ENCODE results near the gene IL21.

Gene IL21

GRCh38 chr4:122632396-122633143 is 11.7 kb upstream of the IL21 start:
- Histone ChIP-seq H3K36me3 (ENCODE audit: control insufficient read depth, insufficient read depth, low read length) (no peaks in the 10 kb centered on the region), H3K27ac (ENCODE audit: low read depth, low read length) (no peak overlapping the region), H3K9ac (ENCODE audit: low read depth, low read length) (no peak overlapping the region), H3K27me3 (ENCODE audit: control insufficient read depth, insufficient read depth, low read length) (no peaks in the 10 kb centered on the region), H3K4me3 (ENCODE audit: low read depth, low read length) (no peak overlapping the region), H3K4me1 (ENCODE audit: control insufficient read depth, insufficient read depth, low read length) (peaks cover 6% of the 10 kb centered on the region; the same call in 1 of the 2 replicates), H3K9me3 (ENCODE audit: control insufficient read depth, insufficient read depth, low read length) (no peaks in the 10 kb centered on the region)

- Histone ChIP-seq H3K4me1 (ENCODE audit: control insufficient read depth, insufficient read depth, low read length) (peaks cover 1% of the 10 kb centered on the region; the same call in 1 of the 2 replicates), H3K27me3 (ENCODE audit: control insufficient read depth, insufficient read depth, low read length) (no peaks in the 10 kb centered on the region), H3K27ac (ENCODE audit: low read depth, low read length) (no peak overlapping the region), H3K9me3 (ENCODE audit: control insufficient read depth, insufficient read depth, low read length) (no peaks in the 10 kb centered on the region), H3K36me3 (ENCODE audit: control insufficient read depth, insufficient read depth, low read length) (no peaks in the 10 kb centered on the region), H3K9ac (ENCODE audit: low read depth, low read length) (no peak overlapping the region), H3K4me3 (ENCODE audit: low read depth, low read length) (no peak overlapping the region)
These were observed 4.3 kb upstream of the IL21 start for GRCh38 chr4:122625156-122625555.

DNA sequence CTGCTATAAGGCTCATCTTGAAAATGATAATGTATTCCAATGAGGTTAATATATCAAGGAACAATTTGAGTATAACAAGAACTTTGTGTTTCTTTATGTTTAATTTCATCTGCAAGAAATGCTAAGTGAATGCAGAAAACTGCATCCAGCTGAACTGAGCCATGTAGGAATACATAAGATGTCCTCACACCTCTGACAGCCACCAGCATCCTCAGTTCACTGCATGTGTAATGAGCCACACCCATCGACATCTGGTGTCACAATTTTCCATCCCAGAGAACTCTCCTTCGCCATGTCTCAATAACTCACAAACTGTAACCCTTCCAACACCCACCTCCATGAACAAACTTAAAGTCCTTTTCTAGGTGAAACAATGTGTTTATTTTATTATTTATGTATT is 3.3 kb upstream of the IL21 start:
- Histone ChIP-seq H3K4me1 (ENCODE audit: control insufficient read depth, insufficient read depth, low read length) (peaks cover 11% of the 10 kb centered on the region; the same call in 1 of the 2 replicates), H3K9ac (ENCODE audit: low read depth, low read length) (no peak overlapping the region), H3K9me3 (ENCODE audit: control insufficient read depth, insufficient read depth, low read length) (no peaks in the 10 kb centered on the region), H3K27me3 (ENCODE audit: control insufficient read depth, insufficient read depth, low read length) (no peaks in the 10 kb centered on the region), H3K27ac (ENCODE audit: low read depth, low read length) (no peak overlapping the region), H3K36me3 (ENCODE audit: control insufficient read depth, insufficient read depth, low read length) (no peaks in the 10 kb centered on the region), H3K4me3 (ENCODE audit: low read depth, low read length) (no peak overlapping the region)

GRCh38 chr4:122623637-122624166 is 2.8 kb upstream of the IL21 start:
- H3K27me3 ChIP-seq (ENCODE audit: control insufficient read depth, insufficient read depth, low read length): no peaks in the 10 kb centered on the region
- H3K36me3 ChIP-seq (ENCODE audit: control insufficient read depth, insufficient read depth, low read length): no peaks in the 10 kb centered on the region
- H3K9me3 ChIP-seq (ENCODE audit: control insufficient read depth, insufficient read depth, low read length): no peaks in the 10 kb centered on the region
- H3K27ac ChIP-seq (ENCODE audit: low read depth, low read length): no peak overlapping the region
- no peak overlapping the region for H3K9ac ChIP-seq (ENCODE audit: low read depth, low read length)
- H3K4me1 ChIP-seq (ENCODE audit: control insufficient read depth, insufficient read depth, low read length): peaks cover 11% of the 10 kb centered on the region; the same call in 1 of the 2 replicates
- H3K4me3 ChIP-seq (ENCODE audit: low read depth, low read length): no peak overlapping the region

DNA sequence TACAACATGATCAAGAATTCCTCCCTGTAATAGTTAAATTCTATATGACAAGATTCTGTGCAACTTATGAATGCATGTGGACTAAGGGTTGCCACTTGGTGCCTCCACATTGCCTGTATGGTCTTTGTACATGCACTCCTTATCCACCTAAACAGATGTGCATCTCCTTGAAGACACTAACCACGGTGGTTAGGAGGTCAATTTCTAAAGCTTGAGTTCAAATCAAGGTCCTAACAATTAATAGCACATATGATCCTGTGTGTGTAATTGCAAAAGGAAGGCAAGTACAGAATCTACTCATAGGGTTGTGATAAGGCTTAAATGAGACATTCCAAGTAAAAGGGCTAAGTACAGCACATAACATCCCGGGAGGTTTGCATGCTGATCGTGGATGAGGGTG is 1.5 kb upstream of the IL21 start:
- Histone ChIP-seq H3K4me3 (ENCODE audit: low read depth, low read length) (no peak overlapping the region), H3K4me1 (ENCODE audit: control insufficient read depth, insufficient read depth, low read length) (peaks cover 20% of the 10 kb centered on the region), H3K36me3 (ENCODE audit: control insufficient read depth, insufficient read depth, low read length) (no peaks in the 10 kb centered on the region), H3K9ac (ENCODE audit: low read depth, low read length) (no peak overlapping the region), H3K9me3 (ENCODE audit: control insufficient read depth, insufficient read depth, low read length) (no peaks in the 10 kb centered on the region), H3K27me3 (ENCODE audit: control insufficient read depth, insufficient read depth, low read length) (no peaks in the 10 kb centered on the region), H3K27ac (ENCODE audit: low read depth, low read length) (no peak overlapping the region)

- Histone ChIP-seq H3K27ac (ENCODE audit: low read depth, low read length) (no peak overlapping the region), H3K36me3 (ENCODE audit: control insufficient read depth, insufficient read depth, low read length) (no peaks in the 10 kb centered on the region), H3K4me3 (ENCODE audit: low read depth, low read length) (no peak overlapping the region)
These were observed 1.3 kb downstream of the IL21 start for GRCh38 chr4:122619611-122620010.

GRCh38 chr4:122617597-122618593 is 3.0 kb downstream of the IL21 start:
- Histone ChIP-seq H3K27ac (ENCODE audit: low read depth, low read length) (no peak overlapping the region), H3K9ac (ENCODE audit: low read depth, low read length) (no peak overlapping the region)

More at GRCh38 chr4:122619611-122620010, 1.3 kb downstream of the IL21 start:
- Histone ChIP-seq H3K9ac (ENCODE audit: low read depth, low read length) (no peak overlapping the region), H3K4me1 (ENCODE audit: control insufficient read depth, insufficient read depth, low read length) (peaks cover 26% of the 10 kb centered on the region), H3K9me3 (ENCODE audit: control insufficient read depth, insufficient read depth, low read length) (no peaks in the 10 kb centered on the region), H3K27me3 (ENCODE audit: control insufficient read depth, insufficient read depth, low read length) (no peaks in the 10 kb centered on the region)

GRCh38 chr4:122616915-122617596 is 3.8 kb downstream of the IL21 start:
- no peak overlapping the region for H3K9ac ChIP-seq (ENCODE audit: low read depth, low read length)
- no peaks in the 10 kb centered on the region for H3K9me3 ChIP-seq (ENCODE audit: control insufficient read depth, insufficient read depth, low read length)
- H3K27me3 ChIP-seq (ENCODE audit: control insufficient read depth, insufficient read depth, low read length): no peaks in the 10 kb centered on the region
- no peaks in the 10 kb centered on the region for H3K36me3 ChIP-seq (ENCODE audit: control insufficient read depth, insufficient read depth, low read length)
- H3K4me3 ChIP-seq (ENCODE audit: low read depth, low read length): no peak overlapping the region
- H3K27ac ChIP-seq (ENCODE audit: low read depth, low read length): no peak overlapping the region
- peaks cover 30% of the 10 kb centered on the region for H3K4me1 ChIP-seq (ENCODE audit: control insufficient read depth, insufficient read depth, low read length)

More at GRCh38 chr4:122617597-122618593, 3.0 kb downstream of the IL21 start:
- peaks cover 30% of the 10 kb centered on the region for H3K4me1 ChIP-seq (ENCODE audit: control insufficient read depth, insufficient read depth, low read length)
- no peaks in the 10 kb centered on the region for H3K9me3 ChIP-seq (ENCODE audit: control insufficient read depth, insufficient read depth, low read length)
- H3K27me3 ChIP-seq (ENCODE audit: control insufficient read depth, insufficient read depth, low read length): no peaks in the 10 kb centered on the region
- no peak overlapping the region for H3K4me3 ChIP-seq (ENCODE audit: low read depth, low read length)
- no peaks in the 10 kb centered on the region for H3K36me3 ChIP-seq (ENCODE audit: control insufficient read depth, insufficient read depth, low read length)

GRCh38 chr4:122614621-122615020 is 6.2 kb downstream of the IL21 start:
- H3K4me3 ChIP-seq (ENCODE audit: low read depth, low read length): no peak overlapping the region
- no peaks in the 10 kb centered on the region for H3K36me3 ChIP-seq (ENCODE audit: control insufficient read depth, insufficient read depth, low read length)
- H3K27me3 ChIP-seq (ENCODE audit: control insufficient read depth, insufficient read depth, low read length): no peaks in the 10 kb centered on the region
- H3K9me3 ChIP-seq (ENCODE audit: control insufficient read depth, insufficient read depth, low read length): no peaks in the 10 kb centered on the region
- no peak overlapping the region for H3K27ac ChIP-seq (ENCODE audit: low read depth, low read length)
- H3K4me1 ChIP-seq (ENCODE audit: control insufficient read depth, insufficient read depth, low read length): peaks cover 23% of the 10 kb centered on the region
- H3K9ac ChIP-seq (ENCODE audit: low read depth, low read length): no peak overlapping the region

GRCh38 chr4:122612540-122612939 is 8.3 kb downstream of the IL21 start:
- no peaks in the 10 kb centered on the region for H3K9me3 ChIP-seq (ENCODE audit: control insufficient read depth, insufficient read depth, low read length)
- no peak overlapping the region for H3K4me3 ChIP-seq (ENCODE audit: low read depth, low read length)
- no peak overlapping the region for H3K27ac ChIP-seq (ENCODE audit: low read depth, low read length)
- no peaks in the 10 kb centered on the region for H3K27me3 ChIP-seq (ENCODE audit: control insufficient read depth, insufficient read depth, low read length)
- no peaks in the 10 kb centered on the region for H3K36me3 ChIP-seq (ENCODE audit: control insufficient read depth, insufficient read depth, low read length)
- H3K9ac ChIP-seq (ENCODE audit: low read depth, low read length): no peak overlapping the region
- peaks cover 12% of the 10 kb centered on the region for H3K4me1 ChIP-seq (ENCODE audit: control insufficient read depth, insufficient read depth, low read length)
